LNCaP clone FGC (cell line): Measurements from ENCODE around the gene TMPRSS2.
A peak's percentile ranks its signal among the peaks of the same experiment; 100 is the strongest.

Source experiments
- DNase-seq: peaks from one replicate; pipeline ENCODE4 v3.0.0-alpha.2; 2011; ENCODE audit warnings: low read depth
- H3K4me3 ChIP-seq: 2 replicates; pipeline ENCODE4 v1.5.1; 2011; ENCODE audit warnings: mild to moderate bottlenecking, low read depth, low read length, control low read depth
- CTCF ChIP-seq: IDR thresholded peaks from 2 replicates; pipeline ENCODE4 v1.5.1; 2012; ENCODE audit warnings: mild to moderate bottlenecking; ENCODE audit not compliant: control insufficient read depth, insufficient read depth; ENCODE audit errors: extremely low read depth

The TMPRSS2 gene

GRCh38 chr21:41542727-41543126 lies 34.8 kb upstream of the TMPRSS2 start:
- no peak for DNase-seq
- no peak overlapping the region for H3K4me3 ChIP-seq
- TF ChIP-seq CTCF = no peak

- no peak overlapping the region for H3K4me3 ChIP-seq
- no peak for DNase-seq
- TF ChIP-seq CTCF = no peak
These were observed 29.4 kb upstream of the TMPRSS2 start for GRCh38 chr21:41537356-41537755.

GRCh38 chr21:41536827-41537103 lies 28.8 kb upstream of the TMPRSS2 start:
- H3K4me3 ChIP-seq = no peak overlapping the region
- no peak for TF ChIP-seq CTCF
- no peak for DNase-seq

GRCh38 chr21:41536076-41536826 lies 28.3 kb upstream of the TMPRSS2 start:
- peak; percentile 81 for DNase-seq
- TF ChIP-seq CTCF = no peak
- no peak overlapping the region for H3K4me3 ChIP-seq

GRCh38 chr21:41530366-41530765 lies 22.4 kb upstream of the TMPRSS2 start:
- no peak for TF ChIP-seq CTCF
- no peak overlapping the region for H3K4me3 ChIP-seq
- peak; percentile 95 for DNase-seq

GRCh38 chr21:41529769-41530168 lies 21.8 kb upstream of the TMPRSS2 start:
- TF ChIP-seq CTCF = no peak
- no peak for DNase-seq

GRCh38 chr21:41526478-41527087 lies 18.6 kb upstream of the TMPRSS2 start:
- H3K4me3 ChIP-seq = no peak overlapping the region
- no peak for TF ChIP-seq CTCF
- DNase-seq = peak; percentile 96

More at GRCh38 chr21:41529769-41530168, 21.8 kb upstream of the TMPRSS2 start:
- H3K4me3 ChIP-seq = no peak overlapping the region
